K562 (cell line): ENCODE data around the gene POLR2L. TPM values are rescaled to one million over a fixed set of nuclear protein-coding genes. Genes with fewer than 3 reads are reported as not detected.
A peak's percentile ranks its signal among the peaks of the same experiment; 100 is the strongest.

ENCODE experiments used
- CHD1 ChIP-seq: fragments of 200-600 bp; sonication (generic); IDR thresholded peaks from one replicate; pipeline ENCODE4 v1.6.1; 2012; ENCODE audit warnings: mild to moderate bottlenecking, moderate library complexity, low read length, inconsistent platforms
- MAFG ChIP-seq: fragments of 450-650 bp; conservative IDR thresholded peaks from 2 replicates; pipeline ENCODE4 v1.6.1; 2016; ENCODE audit warnings: missing genetic modification characterization, missing compliant biosample characterization
- PRMT5 ChIP-seq: sonication (generic); formaldehyde crosslinking; IDR thresholded peaks from 2 replicates; pipeline ENCODE4 v1.5.0; 2020; ENCODE audit warnings: missing genetic modification reagents
- RCOR1 ChIP-seq, 2 experiments: IDR thresholded peaks; 2 replicates each; pipeline ENCODE4 v1.6.1; 2012; ENCODE audit warnings: low read depth in 2 of 2, low read length in 2 of 2, borderline replicate concordance in 1 of 2, improper control_type of control experiment in 1 of 2
- ZFP36 ChIP-seq: fragments of 150-350 bp; IDR thresholded peaks from 2 replicates; pipeline ENCODE4 v1.6.1; 2018; ENCODE audit warnings: low read length, low read depth; ENCODE audit not compliant: partially characterized antibody
- ZNF165 ChIP-seq: fragments of 250-450 bp; sonication (Bioruptor Pico); IDR thresholded peaks from 2 replicates; pipeline ENCODE4 v1.4.0; 2020; ENCODE audit warnings: borderline replicate concordance
- ZNF707 ChIP-seq: fragments of 250-450 bp; sonication (Bioruptor Pico); conservative IDR thresholded peaks from 2 replicates; pipeline ENCODE4 v1.8.0; 2022; ENCODE audit warnings: inconsistent platforms, mild to moderate bottlenecking, moderate library complexity
- polyA plus RNA-seq, 8 experiments: library from polyadenylated mRNA; depleted of rRNA in 4 of 8; stranded (reverse) in 5 of 8; unstranded in 3 of 8; fragments of >200 nt; fragmentation: Nextera tagmentation in 2 of 8; fragmentation: Illumina TruSeq in 1 of 8; extraction: Ambion mirVana in 2 of 8; extraction: Trizol in 1 of 8; gene quantifications; 2 replicates each; pipeline versions ENCODE4 v1.2.1 to v1.2.3, GENCODE V29; 2011 to 2014; ENCODE audit warnings: inconsistent platforms in 1 of 8, missing spikeins in 1 of 8
- total RNA-seq, 7 experiments: library from RNA; depleted of rRNA in 6 of 7; stranded (reverse); fragments of >200 nt in 6 of 7; fragmentation: Illumina TruSeq in 2 of 7; extraction: Trizol in 2 of 7; gene quantifications; 2 replicates each; pipeline versions ENCODE4 v1.2.1 to v1.2.3, GENCODE V29; 2011 to 2021; ENCODE audit warnings: low replicate concordance in 1 of 7
- TF ChIP-seq, protein P1 (sequence below): fragments of 200-600 bp; sonication (generic); IDR thresholded peaks from one replicate; pipeline ENCODE4 v1.6.1; 2012; ENCODE audit warnings: mild to moderate bottlenecking, low read depth, low read length, inconsistent platforms
- TF ChIP-seq, protein P2 (sequence below), 2 experiments: fragments of 450-650 bp; conservative IDR thresholded peaks; 2 replicates each; pipeline ENCODE4 v1.6.1; 2017; ENCODE audit warnings: mild to moderate bottlenecking in 2 of 2, moderate library complexity in 2 of 2
- TF ChIP-seq, protein P3 (sequence below): fragments of 250-450 bp; sonication (Bioruptor Pico); IDR thresholded peaks from 2 replicates; pipeline ENCODE4 v1.5.0; 2022; ENCODE audit warnings: mild to moderate bottlenecking
- TF ChIP-seq, protein P4 (sequence below), 2 experiments: IDR thresholded peaks; 2 replicates each; pipeline ENCODE4 v1.6.1; 2011; ENCODE audit warnings: borderline replicate concordance in 1 of 2, control low read depth in 1 of 2, low read depth in 1 of 2, low read length in 1 of 2, mild to moderate bottlenecking in 1 of 2, mixed read lengths in 1 of 2, moderate library complexity in 1 of 2; ENCODE audit not compliant: insufficient read depth in 1 of 2, insufficient read length in 1 of 2, poor library complexity in 1 of 2, severe bottlenecking in 1 of 2; ENCODE audit errors: extremely low read depth in 1 of 2

The POLR2L gene
- total and polyA plus RNA-seq, 9 of the 15 experiments (the other 6 are each of a cell fraction or from before 2014, with no cell fraction given): 38.3 to 688 (median 108) TPM

DNA sequence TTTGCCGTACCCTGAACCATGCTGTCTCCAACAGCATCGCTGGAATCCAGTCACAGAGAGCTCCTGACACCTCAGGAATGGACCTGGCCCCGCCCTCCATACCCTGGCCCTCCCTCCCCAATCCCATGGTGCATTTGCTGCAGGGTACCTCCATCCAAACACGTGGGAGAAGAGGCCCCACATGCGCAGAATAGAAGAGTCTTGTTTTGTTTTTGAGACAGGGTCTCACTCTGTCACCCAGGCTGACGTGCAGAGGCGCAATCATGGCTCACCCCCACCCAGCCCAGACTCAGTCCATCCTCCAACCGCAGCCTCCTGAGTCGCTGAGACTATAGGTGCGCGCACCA, 25.9 kb downstream of the POLR2L start (continued):
- TF ChIP-seq, protein P1, sequence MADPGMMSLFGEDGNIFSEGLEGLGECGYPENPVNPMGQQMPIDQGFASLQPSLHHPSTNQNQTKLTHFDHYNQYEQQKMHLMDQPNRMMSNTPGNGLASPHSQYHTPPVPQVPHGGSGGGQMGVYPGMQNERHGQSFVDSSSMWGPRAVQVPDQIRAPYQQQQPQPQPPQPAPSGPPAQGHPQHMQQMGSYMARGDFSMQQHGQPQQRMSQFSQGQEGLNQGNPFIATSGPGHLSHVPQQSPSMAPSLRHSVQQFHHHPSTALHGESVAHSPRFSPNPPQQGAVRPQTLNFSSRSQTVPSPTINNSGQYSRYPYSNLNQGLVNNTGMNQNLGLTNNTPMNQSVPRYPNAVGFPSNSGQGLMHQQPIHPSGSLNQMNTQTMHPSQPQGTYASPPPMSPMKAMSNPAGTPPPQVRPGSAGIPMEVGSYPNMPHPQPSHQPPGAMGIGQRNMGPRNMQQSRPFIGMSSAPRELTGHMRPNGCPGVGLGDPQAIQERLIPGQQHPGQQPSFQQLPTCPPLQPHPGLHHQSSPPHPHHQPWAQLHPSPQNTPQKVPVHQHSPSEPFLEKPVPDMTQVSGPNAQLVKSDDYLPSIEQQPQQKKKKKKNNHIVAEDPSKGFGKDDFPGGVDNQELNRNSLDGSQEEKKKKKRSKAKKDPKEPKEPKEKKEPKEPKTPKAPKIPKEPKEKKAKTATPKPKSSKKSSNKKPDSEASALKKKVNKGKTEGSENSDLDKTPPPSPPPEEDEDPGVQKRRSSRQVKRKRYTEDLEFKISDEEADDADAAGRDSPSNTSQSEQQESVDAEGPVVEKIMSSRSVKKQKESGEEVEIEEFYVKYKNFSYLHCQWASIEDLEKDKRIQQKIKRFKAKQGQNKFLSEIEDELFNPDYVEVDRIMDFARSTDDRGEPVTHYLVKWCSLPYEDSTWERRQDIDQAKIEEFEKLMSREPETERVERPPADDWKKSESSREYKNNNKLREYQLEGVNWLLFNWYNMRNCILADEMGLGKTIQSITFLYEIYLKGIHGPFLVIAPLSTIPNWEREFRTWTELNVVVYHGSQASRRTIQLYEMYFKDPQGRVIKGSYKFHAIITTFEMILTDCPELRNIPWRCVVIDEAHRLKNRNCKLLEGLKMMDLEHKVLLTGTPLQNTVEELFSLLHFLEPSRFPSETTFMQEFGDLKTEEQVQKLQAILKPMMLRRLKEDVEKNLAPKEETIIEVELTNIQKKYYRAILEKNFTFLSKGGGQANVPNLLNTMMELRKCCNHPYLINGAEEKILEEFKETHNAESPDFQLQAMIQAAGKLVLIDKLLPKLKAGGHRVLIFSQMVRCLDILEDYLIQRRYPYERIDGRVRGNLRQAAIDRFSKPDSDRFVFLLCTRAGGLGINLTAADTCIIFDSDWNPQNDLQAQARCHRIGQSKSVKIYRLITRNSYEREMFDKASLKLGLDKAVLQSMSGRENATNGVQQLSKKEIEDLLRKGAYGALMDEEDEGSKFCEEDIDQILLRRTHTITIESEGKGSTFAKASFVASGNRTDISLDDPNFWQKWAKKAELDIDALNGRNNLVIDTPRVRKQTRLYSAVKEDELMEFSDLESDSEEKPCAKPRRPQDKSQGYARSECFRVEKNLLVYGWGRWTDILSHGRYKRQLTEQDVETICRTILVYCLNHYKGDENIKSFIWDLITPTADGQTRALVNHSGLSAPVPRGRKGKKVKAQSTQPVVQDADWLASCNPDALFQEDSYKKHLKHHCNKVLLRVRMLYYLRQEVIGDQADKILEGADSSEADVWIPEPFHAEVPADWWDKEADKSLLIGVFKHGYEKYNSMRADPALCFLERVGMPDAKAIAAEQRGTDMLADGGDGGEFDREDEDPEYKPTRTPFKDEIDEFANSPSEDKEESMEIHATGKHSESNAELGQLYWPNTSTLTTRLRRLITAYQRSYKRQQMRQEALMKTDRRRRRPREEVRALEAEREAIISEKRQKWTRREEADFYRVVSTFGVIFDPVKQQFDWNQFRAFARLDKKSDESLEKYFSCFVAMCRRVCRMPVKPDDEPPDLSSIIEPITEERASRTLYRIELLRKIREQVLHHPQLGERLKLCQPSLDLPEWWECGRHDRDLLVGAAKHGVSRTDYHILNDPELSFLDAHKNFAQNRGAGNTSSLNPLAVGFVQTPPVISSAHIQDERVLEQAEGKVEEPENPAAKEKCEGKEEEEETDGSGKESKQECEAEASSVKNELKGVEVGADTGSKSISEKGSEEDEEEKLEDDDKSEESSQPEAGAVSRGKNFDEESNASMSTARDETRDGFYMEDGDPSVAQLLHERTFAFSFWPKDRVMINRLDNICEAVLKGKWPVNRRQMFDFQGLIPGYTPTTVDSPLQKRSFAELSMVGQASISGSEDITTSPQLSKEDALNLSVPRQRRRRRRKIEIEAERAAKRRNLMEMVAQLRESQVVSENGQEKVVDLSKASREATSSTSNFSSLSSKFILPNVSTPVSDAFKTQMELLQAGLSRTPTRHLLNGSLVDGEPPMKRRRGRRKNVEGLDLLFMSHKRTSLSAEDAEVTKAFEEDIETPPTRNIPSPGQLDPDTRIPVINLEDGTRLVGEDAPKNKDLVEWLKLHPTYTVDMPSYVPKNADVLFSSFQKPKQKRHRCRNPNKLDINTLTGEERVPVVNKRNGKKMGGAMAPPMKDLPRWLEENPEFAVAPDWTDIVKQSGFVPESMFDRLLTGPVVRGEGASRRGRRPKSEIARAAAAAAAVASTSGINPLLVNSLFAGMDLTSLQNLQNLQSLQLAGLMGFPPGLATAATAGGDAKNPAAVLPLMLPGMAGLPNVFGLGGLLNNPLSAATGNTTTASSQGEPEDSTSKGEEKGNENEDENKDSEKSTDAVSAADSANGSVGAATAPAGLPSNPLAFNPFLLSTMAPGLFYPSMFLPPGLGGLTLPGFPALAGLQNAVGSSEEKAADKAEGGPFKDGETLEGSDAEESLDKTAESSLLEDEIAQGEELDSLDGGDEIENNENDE: no peak
- TF ChIP-seq RCOR1 (IDR thresholded peaks at IDR 0.05; ENCODE audit: borderline replicate concordance in 1 of 2, low read depth in 2 of 2, low read length in 2 of 2): peak in 1 of 2 experiments; percentile 28; a peak in 1 of 4 replicates
- TF ChIP-seq ZNF707 (CRISPR knock-in tag): no peak
- no peak for TF ChIP-seq ZFP36
- TF ChIP-seq, protein P2, sequence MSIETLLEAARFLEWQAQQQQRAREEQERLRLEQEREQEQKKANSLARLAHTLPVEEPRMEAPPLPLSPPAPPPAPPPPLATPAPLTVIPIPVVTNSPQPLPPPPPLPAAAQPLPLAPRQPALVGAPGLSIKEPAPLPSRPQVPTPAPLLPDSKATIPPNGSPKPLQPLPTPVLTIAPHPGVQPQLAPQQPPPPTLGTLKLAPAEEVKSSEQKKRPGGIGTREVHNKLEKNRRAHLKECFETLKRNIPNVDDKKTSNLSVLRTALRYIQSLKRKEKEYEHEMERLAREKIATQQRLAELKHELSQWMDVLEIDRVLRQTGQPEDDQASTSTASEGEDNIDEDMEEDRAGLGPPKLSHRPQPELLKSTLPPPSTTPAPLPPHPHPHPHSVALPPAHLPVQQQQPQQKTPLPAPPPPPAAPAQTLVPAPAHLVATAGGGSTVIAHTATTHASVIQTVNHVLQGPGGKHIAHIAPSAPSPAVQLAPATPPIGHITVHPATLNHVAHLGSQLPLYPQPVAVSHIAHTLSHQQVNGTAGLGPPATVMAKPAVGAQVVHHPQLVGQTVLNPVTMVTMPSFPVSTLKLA (conservative IDR thresholded peaks at IDR 0.05): peak; percentile 60 to 69; a peak in 3 of 4 replicates
- no peak for TF ChIP-seq ZNF165
- TF ChIP-seq, protein P3, sequence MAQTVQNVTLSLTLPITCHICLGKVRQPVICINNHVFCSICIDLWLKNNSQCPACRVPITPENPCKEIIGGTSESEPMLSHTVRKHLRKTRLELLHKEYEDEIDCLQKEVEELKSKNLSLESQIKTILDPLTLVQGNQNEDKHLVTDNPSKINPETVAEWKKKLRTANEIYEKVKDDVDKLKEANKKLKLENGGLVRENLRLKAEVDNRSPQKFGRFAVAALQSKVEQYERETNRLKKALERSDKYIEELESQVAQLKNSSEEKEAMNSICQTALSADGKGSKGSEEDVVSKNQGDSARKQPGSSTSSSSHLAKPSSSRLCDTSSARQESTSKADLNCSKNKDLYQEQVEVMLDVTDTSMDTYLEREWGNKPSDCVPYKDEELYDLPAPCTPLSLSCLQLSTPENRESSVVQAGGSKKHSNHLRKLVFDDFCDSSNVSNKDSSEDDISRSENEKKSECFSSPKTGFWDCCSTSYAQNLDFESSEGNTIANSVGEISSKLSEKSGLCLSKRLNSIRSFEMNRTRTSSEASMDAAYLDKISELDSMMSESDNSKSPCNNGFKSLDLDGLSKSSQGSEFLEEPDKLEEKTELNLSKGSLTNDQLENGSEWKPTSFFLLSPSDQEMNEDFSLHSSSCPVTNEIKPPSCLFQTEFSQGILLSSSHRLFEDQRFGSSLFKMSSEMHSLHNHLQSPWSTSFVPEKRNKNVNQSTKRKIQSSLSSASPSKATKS (CRISPR knock-in tag): no peak
- TF ChIP-seq, protein P4, sequence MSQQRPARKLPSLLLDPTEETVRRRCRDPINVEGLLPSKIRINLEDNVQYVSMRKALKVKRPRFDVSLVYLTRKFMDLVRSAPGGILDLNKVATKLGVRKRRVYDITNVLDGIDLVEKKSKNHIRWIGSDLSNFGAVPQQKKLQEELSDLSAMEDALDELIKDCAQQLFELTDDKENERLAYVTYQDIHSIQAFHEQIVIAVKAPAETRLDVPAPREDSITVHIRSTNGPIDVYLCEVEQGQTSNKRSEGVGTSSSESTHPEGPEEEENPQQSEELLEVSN (IDR thresholded peaks at IDR 0.05; ENCODE audit: borderline replicate concordance in 1 of 2, extremely low read depth in 1 of 2, insufficient read depth in 1 of 2, insufficient read length in 1 of 2, low read depth in 1 of 2, low read length in 1 of 2, poor library complexity in 1 of 2, severe bottlenecking in 1 of 2): peak in 1 of 2 experiments; percentile 23
- TF ChIP-seq MAFG (tag): no peak
- TF ChIP-seq CHD1: no peak
- TF ChIP-seq PRMT5 (CRISPR knock-in tag): no peak
